Measurements from ENCODE around the gene MTX2.

Gene MTX2

DNA sequence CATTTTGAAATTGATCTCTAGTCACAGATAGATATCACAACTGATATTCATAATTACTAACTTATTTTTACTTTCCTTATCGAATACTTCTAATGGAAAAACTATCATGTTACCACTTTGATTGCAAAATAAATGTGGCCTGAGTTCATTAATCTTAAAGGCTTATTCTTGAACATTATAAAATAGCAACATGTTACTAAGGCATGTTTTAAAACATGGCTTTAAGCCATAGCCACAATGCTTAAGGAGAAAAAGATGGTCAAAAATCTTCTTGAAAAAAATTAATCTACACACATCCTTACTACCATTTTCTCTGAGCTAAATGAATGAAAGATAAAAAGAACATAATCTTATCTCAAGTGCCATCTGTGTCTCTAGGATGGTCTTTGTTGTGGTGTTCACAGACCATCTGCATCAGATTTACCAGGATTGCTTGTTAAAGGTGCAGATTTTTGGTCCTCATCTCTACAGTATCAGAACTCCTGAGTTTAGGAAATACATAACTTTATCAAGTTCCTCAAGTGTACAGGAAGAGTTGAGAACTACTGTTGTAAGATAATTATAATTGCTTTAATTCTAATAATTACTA is 15.3 kb downstream of the MTX2 start:
- no peak overlapping the region for H3K4me3 ChIP-seq (ENCODE audit: low read length)
- TF ChIP-seq, protein P1, sequence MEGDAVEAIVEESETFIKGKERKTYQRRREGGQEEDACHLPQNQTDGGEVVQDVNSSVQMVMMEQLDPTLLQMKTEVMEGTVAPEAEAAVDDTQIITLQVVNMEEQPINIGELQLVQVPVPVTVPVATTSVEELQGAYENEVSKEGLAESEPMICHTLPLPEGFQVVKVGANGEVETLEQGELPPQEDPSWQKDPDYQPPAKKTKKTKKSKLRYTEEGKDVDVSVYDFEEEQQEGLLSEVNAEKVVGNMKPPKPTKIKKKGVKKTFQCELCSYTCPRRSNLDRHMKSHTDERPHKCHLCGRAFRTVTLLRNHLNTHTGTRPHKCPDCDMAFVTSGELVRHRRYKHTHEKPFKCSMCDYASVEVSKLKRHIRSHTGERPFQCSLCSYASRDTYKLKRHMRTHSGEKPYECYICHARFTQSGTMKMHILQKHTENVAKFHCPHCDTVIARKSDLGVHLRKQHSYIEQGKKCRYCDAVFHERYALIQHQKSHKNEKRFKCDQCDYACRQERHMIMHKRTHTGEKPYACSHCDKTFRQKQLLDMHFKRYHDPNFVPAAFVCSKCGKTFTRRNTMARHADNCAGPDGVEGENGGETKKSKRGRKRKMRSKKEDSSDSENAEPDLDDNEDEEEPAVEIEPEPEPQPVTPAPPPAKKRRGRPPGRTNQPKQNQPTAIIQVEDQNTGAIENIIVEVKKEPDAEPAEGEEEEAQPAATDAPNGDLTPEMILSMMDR (IDR thresholded peaks at IDR 0.05; ENCODE audit: insufficient read depth, low read depth, low read length, missing control alignments), result no peak
- no peak for DNase-seq (ENCODE audit: low read depth)

DNA sequence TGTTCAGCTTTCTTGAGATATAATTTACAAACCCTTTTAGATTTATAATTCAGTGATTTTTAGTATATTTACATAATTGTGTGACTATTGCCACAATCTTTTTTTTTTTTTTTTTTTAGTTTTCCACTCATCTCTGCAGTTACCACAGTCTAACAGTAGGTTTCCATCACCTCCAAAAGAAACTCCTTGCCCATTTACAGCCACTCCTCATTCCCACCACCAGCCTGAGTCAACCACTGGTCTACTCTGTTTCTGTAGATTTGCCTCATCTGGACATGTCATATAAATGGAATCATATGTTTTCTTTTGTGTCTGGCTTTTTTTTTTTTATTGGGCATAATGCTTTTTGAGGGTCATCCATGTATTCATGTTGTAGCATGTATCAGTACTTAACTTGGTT is 16.1 kb downstream of the MTX2 start:
- H3K4me3 ChIP-seq (ENCODE audit: low read length), result no peak overlapping the region
- DNase-seq (ENCODE audit: low read depth), result peak; percentile 52
- TF ChIP-seq, protein P1 (IDR thresholded peaks at IDR 0.05; ENCODE audit: insufficient read depth, low read depth, low read length, missing control alignments), result peak; percentile 9

DNA sequence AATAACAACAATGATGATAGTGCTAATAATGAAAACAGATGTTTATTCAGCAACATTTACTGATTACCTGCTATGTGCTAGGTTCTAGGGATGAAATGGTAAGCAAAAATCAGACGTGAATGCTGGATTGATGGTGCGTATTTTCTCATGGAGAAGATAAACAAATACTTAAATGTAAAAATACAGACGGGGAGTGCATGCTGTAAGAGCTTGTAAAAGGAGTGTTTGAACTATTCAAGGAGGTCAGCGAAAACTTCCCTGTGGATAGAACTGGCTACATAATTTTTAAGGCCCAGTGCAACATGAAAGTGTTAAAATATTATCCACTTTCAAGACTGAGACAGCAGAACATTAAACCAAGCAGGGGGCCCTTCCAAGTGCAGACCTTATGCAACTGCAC is 22.1 kb downstream of the MTX2 start:
- TF ChIP-seq, protein P1 (IDR thresholded peaks at IDR 0.05; ENCODE audit: insufficient read depth, low read depth, low read length, missing control alignments), result no peak
- no peak for DNase-seq (ENCODE audit: low read depth)
- H3K4me3 ChIP-seq (ENCODE audit: low read length), result no peak overlapping the region

DNA sequence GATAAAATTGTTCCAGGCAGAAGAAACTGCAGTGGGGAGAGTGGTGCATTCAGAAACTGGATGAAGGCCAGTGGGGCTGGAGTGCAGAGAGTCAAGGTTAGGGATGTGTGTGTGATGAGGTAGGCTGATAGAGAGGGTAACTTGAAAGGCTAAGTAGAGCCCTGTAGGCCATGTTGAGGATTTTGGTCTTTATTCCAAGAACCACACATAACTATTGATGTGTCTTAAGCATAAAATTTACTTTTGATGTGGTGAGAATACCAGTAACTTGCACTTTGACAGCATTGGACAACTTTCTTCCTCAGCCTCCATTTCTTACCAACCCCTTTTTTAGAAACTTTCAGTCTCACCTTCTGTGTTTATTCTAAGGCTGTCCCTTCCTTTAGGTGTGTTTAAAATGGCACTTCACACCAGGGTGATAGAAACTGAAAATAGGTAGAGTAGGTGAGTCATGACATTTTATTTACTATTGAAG is 22.6 kb downstream of the MTX2 start:
- H3K4me3 ChIP-seq (ENCODE audit: low read length), result no peak overlapping the region
- TF ChIP-seq, protein P1 (IDR thresholded peaks at IDR 0.05; ENCODE audit: insufficient read depth, low read depth, low read length, missing control alignments), result no peak
- no peak for DNase-seq (ENCODE audit: low read depth)

DNA sequence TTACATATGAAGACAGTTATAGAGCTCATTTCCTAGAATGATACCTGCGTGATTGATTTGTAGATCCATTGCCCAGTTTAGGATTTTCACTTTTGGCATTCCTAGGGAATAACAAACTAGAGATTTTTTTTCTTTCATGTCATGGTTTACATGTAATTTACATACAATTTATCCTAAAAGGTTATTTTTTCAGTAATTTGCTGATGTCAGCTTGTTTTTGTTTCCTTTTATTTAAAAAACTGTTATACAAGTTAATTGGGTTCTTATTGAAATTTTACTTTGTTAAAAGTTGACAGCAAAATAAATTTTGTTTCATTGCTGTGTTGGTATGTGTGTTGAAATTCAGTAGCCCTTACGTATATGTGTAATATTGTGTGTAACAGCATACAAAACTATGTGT is 23.4 kb downstream of the MTX2 start:
- TF ChIP-seq, protein P1 (IDR thresholded peaks at IDR 0.05; ENCODE audit: insufficient read depth, low read depth, low read length, missing control alignments), result no peak
- H3K4me3 ChIP-seq (ENCODE audit: low read length), result no peak overlapping the region
- no peak for DNase-seq (ENCODE audit: low read depth)

DNA sequence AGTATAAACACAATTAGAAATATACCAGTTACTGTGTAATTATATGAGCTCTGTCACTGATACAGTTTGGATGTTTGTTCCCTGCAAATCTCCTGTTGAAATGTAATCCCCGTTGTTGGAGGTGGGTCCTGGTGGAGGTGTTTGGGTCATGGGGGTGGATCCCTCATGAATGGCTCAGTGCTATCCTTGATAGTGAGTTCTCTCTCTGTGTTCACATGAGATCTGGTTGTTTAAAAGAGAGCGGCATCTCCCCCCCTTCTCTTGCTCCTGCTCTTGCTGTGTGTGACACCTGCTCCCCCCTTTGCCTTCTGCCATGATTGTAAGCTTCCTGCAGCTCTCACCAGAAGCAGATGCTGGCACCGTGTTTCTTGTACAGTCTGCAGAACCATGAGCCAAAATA is 24.1 kb downstream of the MTX2 start:
- TF ChIP-seq, protein P1 (IDR thresholded peaks at IDR 0.05; ENCODE audit: insufficient read depth, low read depth, low read length, missing control alignments), result no peak
- H3K4me3 ChIP-seq (ENCODE audit: low read length), result no peak overlapping the region
- DNase-seq (ENCODE audit: low read depth), result no peak

DNA sequence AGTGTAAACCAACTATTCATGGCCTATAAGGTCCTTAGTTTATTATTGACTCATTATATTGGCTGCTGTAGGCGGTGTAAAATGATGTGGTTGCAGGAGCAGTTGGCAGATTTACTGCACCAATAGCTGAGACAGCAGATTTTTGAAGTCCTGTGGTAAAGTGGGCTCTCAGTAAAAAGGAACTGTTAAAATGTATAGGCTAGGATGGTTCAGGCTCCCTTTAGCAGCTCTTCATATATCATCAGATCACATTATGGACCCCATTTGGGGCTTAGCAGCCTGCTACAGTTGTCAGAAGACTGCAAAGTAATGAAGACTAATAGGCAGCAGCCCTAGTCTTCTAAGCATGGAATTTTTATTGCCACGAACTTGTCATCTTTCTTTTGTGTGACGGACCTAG is 27.8 kb downstream of the MTX2 start:
- TF ChIP-seq, protein P1 (IDR thresholded peaks at IDR 0.05; ENCODE audit: insufficient read depth, low read depth, low read length, missing control alignments), result no peak
- DNase-seq (ENCODE audit: low read depth), result no peak
- H3K4me3 ChIP-seq (ENCODE audit: low read length), result no peak overlapping the region
